Measurements from ENCODE around the gene KREMEN1.

KREMEN1 gene

GRCh38 chr22:29146771-29147170 lies 73.9 kb downstream of the KREMEN1 start:
- CTCF ChIA-PET: no interaction called here
- Mint-ChIP-seq H3K27me3 (peaks cover 27% of the 10 kb centered on the region), H3K27ac (no peak overlapping the region), H3K9me3 (no peaks in the 10 kb centered on the region), H3K36me3 (no peaks in the 10 kb centered on the region), H3K4me3 (no peak overlapping the region), H3K4me1 (no peaks in the 10 kb centered on the region)
- no peak for DNase-seq

GRCh38 chr22:29147331-29147899 lies 74.6 kb downstream of the KREMEN1 start:
- peaks cover 27% of the 10 kb centered on the region for H3K27me3 Mint-ChIP-seq
- H3K9me3 Mint-ChIP-seq: no peaks in the 10 kb centered on the region

GRCh38 chr22:29148036-29148435 lies 75.2 kb downstream of the KREMEN1 start:
- H3K36me3 Mint-ChIP-seq: no peaks in the 10 kb centered on the region
- no peaks in the 10 kb centered on the region for H3K4me1 Mint-ChIP-seq
- H3K27ac Mint-ChIP-seq: no peak overlapping the region
- H3K4me3 Mint-ChIP-seq: no peak overlapping the region
- CTCF ChIA-PET: no interaction called here
- DNase-seq: no peak
- H3K9me3 Mint-ChIP-seq: no peaks in the 10 kb centered on the region
- H3K27me3 Mint-ChIP-seq: peaks cover 30% of the 10 kb centered on the region

More at GRCh38 chr22:29147331-29147899, 74.6 kb downstream of the KREMEN1 start:
- Mint-ChIP-seq H3K4me3 (no peak overlapping the region), H3K27ac (no peak overlapping the region), H3K4me1 (no peaks in the 10 kb centered on the region), H3K36me3 (no peaks in the 10 kb centered on the region)
- CTCF ChIA-PET: no interaction called here
- DNase-seq: no peak

- CTCF ChIA-PET: no interaction called here
- Mint-ChIP-seq H3K4me3 (no peak overlapping the region), H3K27me3 (peaks cover 38% of the 10 kb centered on the region), H3K27ac (no peak overlapping the region), H3K4me1 (no peaks in the 10 kb centered on the region), H3K36me3 (no peaks in the 10 kb centered on the region), H3K9me3 (no peaks in the 10 kb centered on the region)
- DNase-seq: no peak
Measured at GRCh38 chr22:29148826-29149225, 76.0 kb downstream of the KREMEN1 start.

- DNase-seq: no peak
- no peak overlapping the region for H3K27ac Mint-ChIP-seq
- peaks cover 50% of the 10 kb centered on the region for H3K27me3 Mint-ChIP-seq
- no peaks in the 10 kb centered on the region for H3K9me3 Mint-ChIP-seq
- H3K4me3 Mint-ChIP-seq: no peak overlapping the region
- peaks cover 3% of the 10 kb centered on the region for H3K4me1 Mint-ChIP-seq
- H3K36me3 Mint-ChIP-seq: no peaks in the 10 kb centered on the region
- CTCF ChIA-PET: no interaction called here
Measured at GRCh38 chr22:29149841-29150555, 77.2 kb downstream of the KREMEN1 start.

- CTCF ChIA-PET: no interaction called here
- Mint-ChIP-seq H3K27ac (no peak overlapping the region), H3K4me3 (no peak overlapping the region), H3K4me1 (peaks cover 3% of the 10 kb centered on the region), H3K9me3 (no peaks in the 10 kb centered on the region), H3K36me3 (no peaks in the 10 kb centered on the region), H3K27me3 (peaks cover 57% of the 10 kb centered on the region)
- DNase-seq: no peak
Measured at GRCh38 chr22:29150701-29151100, 77.9 kb downstream of the KREMEN1 start.

GRCh38 chr22:29151316-29151715 lies 78.5 kb downstream of the KREMEN1 start:
- CTCF ChIA-PET: no interaction called here
- DNase-seq: no peak
- Mint-ChIP-seq H3K4me1 (peaks cover 3% of the 10 kb centered on the region), H3K36me3 (no peaks in the 10 kb centered on the region), H3K4me3 (no peak overlapping the region), H3K27ac (no peak overlapping the region), H3K9me3 (no peaks in the 10 kb centered on the region), H3K27me3 (peaks cover 63% of the 10 kb centered on the region)

- Mint-ChIP-seq H3K9me3 (no peaks in the 10 kb centered on the region), H3K27me3 (peaks cover 70% of the 10 kb centered on the region), H3K36me3 (no peaks in the 10 kb centered on the region), H3K4me1 (peaks cover 3% of the 10 kb centered on the region), H3K27ac (no peak overlapping the region), H3K4me3 (no peak overlapping the region)
- no peak for DNase-seq
- CTCF ChIA-PET: interaction anchor here (0.6 to 3.3 kb wide), 3 partner anchors 93 to 111 kb away, joined by 4 to 18 read pairs (median 4); no protein-coding TSS in a partner anchor
Measured at GRCh38 chr22:29152045-29152953, 79.5 kb downstream of the KREMEN1 start.

GRCh38 chr22:29152954-29153719 lies 80.3 kb downstream of the KREMEN1 start:
- Mint-ChIP-seq H3K36me3 (no peaks in the 10 kb centered on the region), H3K9me3 (no peaks in the 10 kb centered on the region), H3K4me1 (peaks cover 3% of the 10 kb centered on the region), H3K27ac (no peak overlapping the region), H3K27me3 (peaks cover 74% of the 10 kb centered on the region), H3K4me3 (no peak overlapping the region)
- CTCF ChIA-PET: interaction anchor here (0.6 to 3.3 kb wide), 9 partner anchors 14 to 552 kb away, joined by 3 to 18 read pairs (median 4); no protein-coding TSS in a partner anchor
- no peak for DNase-seq

- Mint-ChIP-seq H3K4me1 (peaks cover 3% of the 10 kb centered on the region), H3K4me3 (no peak overlapping the region), H3K36me3 (no peaks in the 10 kb centered on the region), H3K27me3 (peaks cover 79% of the 10 kb centered on the region), H3K27ac (no peak overlapping the region), H3K9me3 (no peaks in the 10 kb centered on the region)
- peak; percentile 80 for DNase-seq
- CTCF ChIA-PET: interaction anchor here (0.9 to 3.3 kb wide), 14 partner anchors 9 to 553 kb away, joined by 3 to 18 read pairs (median 4); no protein-coding TSS in a partner anchor
Measured at GRCh38 chr22:29154364-29155048, 81.7 kb downstream of the KREMEN1 start.

GRCh38 chr22:29155966-29156365 lies 83.1 kb downstream of the KREMEN1 start:
- CTCF ChIA-PET: interaction anchor here (0.6 kb wide), 1 partner anchor 51 kb away, joined by 3 read pairs; no protein-coding TSS in a partner anchor
- Mint-ChIP-seq H3K27ac (no peak overlapping the region), H3K27me3 (peaks cover 71% of the 10 kb centered on the region), H3K9me3 (no peaks in the 10 kb centered on the region), H3K4me3 (no peak overlapping the region), H3K4me1 (peaks cover 3% of the 10 kb centered on the region), H3K36me3 (no peaks in the 10 kb centered on the region)
- no peak for DNase-seq

GRCh38 chr22:29156507-29156906 lies 83.7 kb downstream of the KREMEN1 start:
- CTCF ChIA-PET: no interaction called here
- Mint-ChIP-seq H3K4me1 (peaks cover 3% of the 10 kb centered on the region), H3K36me3 (no peaks in the 10 kb centered on the region), H3K27ac (no peak overlapping the region), H3K9me3 (no peaks in the 10 kb centered on the region), H3K4me3 (no peak overlapping the region), H3K27me3 (peaks cover 71% of the 10 kb centered on the region)
- DNase-seq: no peak

GRCh38 chr22:29157759-29158535 lies 85.1 kb downstream of the KREMEN1 start:
- H3K36me3 Mint-ChIP-seq: no peaks in the 10 kb centered on the region
- H3K27me3 Mint-ChIP-seq: peaks cover 63% of the 10 kb centered on the region
- CTCF ChIA-PET: interaction anchor here (0.5 to 1.4 kb wide), 2 partner anchors 88 to 951 kb away, joined by 3 to 4 read pairs; no protein-coding TSS in a partner anchor
- peaks cover 3% of the 10 kb centered on the region for H3K4me1 Mint-ChIP-seq
- H3K4me3 Mint-ChIP-seq: no peak overlapping the region
- no peaks in the 10 kb centered on the region for H3K9me3 Mint-ChIP-seq
- no peak for DNase-seq
- H3K27ac Mint-ChIP-seq: no peak overlapping the region

Data from activated naive CD4-positive, alpha-beta T cell treated with anti-CD3 and anti-CD28 coated beads, Interleukin-2, amount 10 ng/mL, durations not matched to agents 7 days and 5 days (primary cell).